Eye (tissue), 1 donor: Measurements from ENCODE around the gene GPR3.
A peak's percentile ranks its signal among the peaks of the same experiment; 100 is the strongest.
"Not testable (repeated sequence)": the region's sequence is repeated elsewhere in the genome, so short reads cannot be mapped to it uniquely, and the experiment has no call there.

Source experiments
- DNase-seq: peaks from one replicate; pipeline ENCODE4 v3.0.0-alpha.2; 2015

The GPR3 gene

GRCh38 chr1:27430903-27431600 lies 38.6 kb downstream of the GPR3 start:
- DNase-seq = peak; percentile 17

GRCh38 chr1:27431601-27431940 lies 39.1 kb downstream of the GPR3 start:
- DNase-seq = no peak

GRCh38 chr1:27432725-27433124 lies 40.3 kb downstream of the GPR3 start:
- not testable (repeated sequence) for DNase-seq

- DNase-seq = no peak
Measured at GRCh38 chr1:27433706-27434105, 41.3 kb downstream of the GPR3 start.

- no peak for DNase-seq
Measured at GRCh38 chr1:27435566-27436203, 43.3 kb downstream of the GPR3 start.

GRCh38 chr1:27436204-27437159 lies 44.1 kb downstream of the GPR3 start:
- DNase-seq = no peak

- no peak for DNase-seq
Measured at GRCh38 chr1:27438621-27439061, 46.2 kb downstream of the GPR3 start.

GRCh38 chr1:27439150-27439549 lies 46.7 kb downstream of the GPR3 start:
- DNase-seq = no peak

- DNase-seq = no peak
Measured at GRCh38 chr1:27444632-27445031, 52.2 kb downstream of the GPR3 start.
